Inferior parietal cortex (tissue), 1 donor: Measurements from ENCODE around the gene ZFYVE27.
A peak's percentile ranks its signal among the peaks of the same experiment; 100 is the strongest.

Source experiments
- DNase-seq: peaks from one replicate; pipeline ENCODE4 v3.0.0-alpha.2; 2016; ENCODE audit errors: extremely low spot score

The ZFYVE27 gene

DNA sequence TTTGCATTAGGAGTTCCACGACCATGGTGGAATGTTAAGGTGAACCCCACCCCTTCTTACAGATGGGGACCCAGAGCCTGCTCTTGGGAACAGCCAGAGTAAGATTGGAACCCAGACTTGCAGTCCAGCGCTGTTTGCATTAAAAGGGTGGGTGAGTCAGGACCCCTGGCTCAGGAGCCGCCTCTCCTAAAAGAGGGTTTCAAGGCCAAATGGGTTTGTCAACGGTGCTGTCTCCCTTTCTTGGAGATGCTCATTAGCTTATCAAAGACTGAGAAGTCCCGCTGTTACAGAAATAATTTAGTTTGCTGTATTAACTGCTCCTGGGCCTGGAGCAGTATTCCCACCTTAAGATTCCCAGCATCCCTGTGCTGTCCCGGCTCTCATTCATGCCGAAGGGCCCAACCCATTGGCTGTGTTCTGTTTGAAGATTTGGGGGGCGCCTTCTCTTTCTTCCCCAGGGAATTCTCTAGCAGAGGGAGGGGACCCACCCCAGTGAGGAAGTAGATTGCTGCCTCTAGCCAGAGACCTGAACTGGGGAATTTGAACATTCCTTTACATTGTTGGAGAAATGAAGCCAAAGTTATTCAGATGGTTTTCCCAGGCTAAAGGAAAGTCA, 21.6 kb upstream of the ZFYVE27 start:
- no peak for DNase-seq

DNA sequence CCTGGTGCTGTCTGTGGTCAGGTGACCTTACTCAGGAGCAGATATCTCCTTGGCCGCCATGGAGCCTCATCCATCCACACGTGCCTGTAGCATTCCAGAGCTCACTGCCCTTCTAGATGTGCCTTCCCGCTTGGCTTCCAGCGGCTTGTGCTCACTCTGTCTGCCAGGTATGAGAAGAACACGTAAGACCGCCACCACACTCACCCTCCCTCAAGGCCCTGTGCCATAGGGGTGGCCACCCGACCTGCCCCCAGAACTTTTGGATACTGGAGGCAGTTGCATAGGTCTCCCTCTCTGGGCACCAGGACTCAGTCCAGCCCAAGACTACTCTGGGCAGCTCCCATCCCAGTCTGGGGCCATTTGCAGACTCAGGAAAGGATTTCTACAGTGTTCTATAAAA, 19.3 kb upstream of the ZFYVE27 start:
- no peak for DNase-seq

DNA sequence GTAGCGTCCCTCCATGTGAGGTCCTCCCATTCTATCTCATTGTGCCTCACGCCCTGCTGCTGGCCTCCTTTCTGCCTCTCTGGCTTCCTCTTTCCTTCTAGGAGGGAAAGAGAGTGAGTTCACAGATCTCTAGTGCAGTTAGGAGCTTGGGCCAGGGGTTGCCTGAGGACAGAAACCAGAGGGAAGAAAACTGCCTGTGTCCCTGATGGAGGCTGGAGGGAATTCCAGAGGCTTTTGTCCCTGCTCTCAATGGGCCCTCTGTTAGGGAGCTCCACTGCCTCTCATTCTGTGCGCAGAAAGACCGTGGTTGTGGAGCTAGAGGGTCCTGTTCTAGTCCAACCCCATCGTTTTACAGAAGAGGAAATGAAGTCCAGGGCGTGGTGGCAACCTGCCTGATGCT, 18.8 kb upstream of the ZFYVE27 start:
- peak; percentile 57 for DNase-seq

DNA sequence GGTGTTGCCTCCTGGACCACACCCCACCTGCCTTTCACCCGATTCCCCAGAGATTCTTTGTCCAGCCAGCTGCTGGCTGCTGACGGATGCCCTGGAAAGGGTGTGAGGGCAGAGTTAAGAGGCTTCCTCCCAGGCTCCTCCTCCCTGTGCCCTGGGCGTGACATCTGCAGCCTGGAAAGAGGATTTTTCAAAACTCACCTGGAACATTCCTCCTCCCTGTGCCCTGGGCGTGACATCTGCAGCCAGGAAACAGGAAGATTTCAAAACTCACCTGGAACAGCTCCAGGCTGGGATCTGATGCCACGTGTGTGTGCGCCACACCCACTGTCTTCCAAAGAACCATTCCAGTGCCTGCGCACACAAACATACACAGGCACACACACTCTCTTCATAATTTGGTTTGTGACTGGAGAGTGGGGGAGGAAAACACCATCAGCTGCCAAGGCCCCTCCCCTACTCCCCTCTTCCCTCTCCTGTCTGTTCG, 18.2 kb upstream of the ZFYVE27 start:
- DNase-seq: no peak

DNA sequence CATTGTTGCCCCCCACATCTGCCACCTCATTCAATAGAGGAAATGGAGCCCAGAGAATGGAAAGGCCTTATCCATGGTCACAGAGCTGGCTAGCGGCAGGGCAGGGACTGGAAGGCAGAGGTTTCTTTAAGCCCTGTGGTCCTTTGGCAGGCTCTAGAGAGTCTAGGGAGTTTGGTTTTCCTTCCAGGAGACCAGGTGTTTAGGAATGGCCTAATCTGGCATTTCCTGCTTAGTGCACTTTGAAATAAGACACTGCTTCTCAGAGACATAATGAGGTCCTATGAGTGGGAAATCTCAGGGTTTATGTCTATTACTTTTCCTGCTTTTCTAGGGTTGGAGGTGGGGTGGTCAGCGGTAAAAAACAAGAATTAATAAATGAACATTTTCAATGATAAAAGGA, 17.3 kb upstream of the ZFYVE27 start:
- no peak for DNase-seq

DNA sequence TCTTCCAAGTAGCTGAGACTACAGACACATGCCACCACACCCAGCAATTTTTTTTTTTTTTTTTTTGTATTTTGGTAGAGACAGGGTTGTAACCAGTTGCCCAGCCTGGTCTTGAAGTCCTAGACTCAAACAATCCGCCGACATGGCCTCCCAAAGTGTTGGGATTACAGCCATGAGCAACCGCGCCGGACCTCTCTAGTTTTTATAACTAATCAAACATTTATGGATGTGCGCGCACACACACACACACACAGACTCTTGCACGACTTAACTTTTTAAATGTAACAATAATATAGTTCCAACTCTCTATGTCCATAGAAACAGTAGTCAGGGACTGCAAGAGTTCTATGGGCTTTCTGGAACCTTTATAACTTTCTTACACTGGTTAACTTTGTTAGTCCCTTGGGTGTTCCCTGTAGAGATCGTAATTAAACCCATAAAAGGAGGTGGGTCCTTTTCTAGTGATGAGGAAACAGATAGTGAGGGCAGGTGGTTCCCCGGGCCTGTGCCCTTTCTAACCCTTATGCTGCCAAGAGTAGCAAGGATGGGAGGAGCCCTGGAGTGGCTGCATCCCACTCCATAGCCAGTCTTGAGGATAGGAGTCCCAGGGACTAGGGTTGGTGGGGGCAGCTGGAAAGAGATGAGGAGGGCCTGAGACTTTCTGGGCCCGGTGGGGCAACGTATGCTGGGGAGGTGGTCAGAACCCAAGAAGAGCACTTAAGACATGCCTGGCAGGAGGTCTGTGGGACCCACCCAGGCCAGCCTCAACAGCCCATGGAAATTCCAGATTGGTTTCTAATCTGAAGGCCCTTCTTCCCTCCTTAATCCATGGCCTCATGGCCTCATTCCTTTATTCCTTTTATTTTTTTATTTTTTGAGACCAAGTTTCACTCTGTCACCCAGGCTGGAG, 14.8 kb upstream of the ZFYVE27 start:
- DNase-seq: no peak

DNA sequence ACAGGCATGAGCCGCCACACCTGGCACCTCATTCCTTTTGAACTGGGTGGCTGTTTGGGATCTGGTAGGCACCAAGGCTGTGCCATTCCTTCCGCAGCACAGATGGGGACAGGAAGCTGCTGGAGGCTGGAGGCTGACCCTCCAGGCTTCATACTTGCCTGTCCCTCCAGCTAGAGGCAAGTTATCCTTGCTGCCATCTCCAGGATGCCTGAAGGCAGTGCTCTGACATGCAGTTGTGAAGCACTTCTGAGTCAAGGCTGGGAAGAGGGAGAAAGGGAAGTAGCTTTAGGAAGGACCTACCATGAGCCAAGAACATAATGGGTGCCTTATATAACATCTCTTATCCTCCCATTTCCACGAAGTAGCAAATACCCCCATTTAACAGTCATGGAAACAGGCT, 13.9 kb upstream of the ZFYVE27 start:
- no peak for DNase-seq

DNA sequence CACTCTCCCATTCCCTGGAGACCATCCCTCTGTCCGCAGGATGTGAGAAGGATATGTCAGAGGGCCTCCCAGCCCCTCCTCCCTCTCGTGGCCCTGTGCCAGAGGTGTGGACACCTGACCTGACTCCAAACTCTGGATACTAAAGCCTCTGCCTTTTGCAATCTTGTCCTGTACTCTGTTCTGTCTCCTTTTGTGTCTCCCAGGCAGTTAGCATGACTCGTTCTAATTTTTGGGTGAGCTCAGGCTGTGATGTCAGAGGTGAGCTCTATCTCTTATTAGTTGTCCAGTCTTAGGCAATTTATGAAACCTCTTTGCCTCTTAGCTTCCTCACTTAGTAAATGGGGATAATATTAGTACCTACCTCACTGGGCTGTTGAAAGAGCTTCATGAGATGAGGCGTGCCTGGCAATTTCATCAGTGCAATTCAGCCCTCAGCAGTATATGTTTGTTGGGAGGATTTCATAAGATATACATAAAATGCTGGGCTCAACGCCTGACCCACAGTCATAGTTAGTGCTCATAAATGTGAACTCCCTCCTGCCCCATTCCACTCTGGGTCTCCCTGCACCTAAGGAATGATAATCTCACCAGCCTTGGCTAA, 12.5 kb upstream of the ZFYVE27 start:
- DNase-seq: no peak

DNA sequence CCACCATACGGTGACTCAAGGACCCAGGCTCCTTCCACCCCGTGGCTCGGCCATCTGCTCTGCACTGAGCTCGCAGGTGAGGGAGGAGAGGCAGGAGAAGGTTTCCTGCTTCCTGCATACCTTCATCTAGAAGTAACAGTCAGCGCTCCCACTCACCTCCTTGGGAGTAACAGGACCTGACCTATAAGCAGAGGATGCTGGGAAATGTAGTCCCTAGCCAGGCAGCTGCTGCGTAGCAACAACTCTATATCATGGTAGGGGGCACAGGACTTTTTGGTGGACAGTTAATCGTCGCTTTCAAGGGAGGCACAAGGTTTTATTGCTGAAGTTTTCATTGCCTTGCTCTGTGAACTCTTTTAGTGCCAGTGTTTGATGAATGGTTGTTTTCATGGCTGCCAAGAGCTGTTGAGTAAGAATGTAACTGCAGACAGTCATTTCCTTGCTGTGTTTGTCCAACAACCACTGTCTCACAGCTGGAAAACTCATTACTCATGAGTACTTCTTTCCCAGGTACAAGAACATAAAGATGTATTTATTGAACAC, 10.2 kb upstream of the ZFYVE27 start:
- DNase-seq: no peak

DNA sequence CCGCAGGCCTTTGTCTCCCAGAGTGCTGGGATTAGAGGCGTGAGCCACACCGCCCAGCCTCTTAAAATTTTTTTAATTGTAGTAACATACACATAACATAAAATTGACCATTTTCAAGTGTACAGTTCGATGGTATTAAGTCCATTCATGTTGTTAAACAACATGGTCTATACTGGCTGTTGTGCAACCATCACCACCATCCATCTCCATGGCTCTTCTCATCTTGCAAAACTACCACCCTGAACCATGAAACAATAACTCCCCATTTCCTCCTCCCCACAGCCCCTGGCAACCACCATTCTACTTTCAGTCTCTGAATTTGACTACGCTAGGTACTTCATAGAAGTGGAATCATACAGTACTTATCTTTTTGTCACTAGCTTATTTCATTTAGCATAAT, 7.9 kb upstream of the ZFYVE27 start:
- DNase-seq: no peak

DNA sequence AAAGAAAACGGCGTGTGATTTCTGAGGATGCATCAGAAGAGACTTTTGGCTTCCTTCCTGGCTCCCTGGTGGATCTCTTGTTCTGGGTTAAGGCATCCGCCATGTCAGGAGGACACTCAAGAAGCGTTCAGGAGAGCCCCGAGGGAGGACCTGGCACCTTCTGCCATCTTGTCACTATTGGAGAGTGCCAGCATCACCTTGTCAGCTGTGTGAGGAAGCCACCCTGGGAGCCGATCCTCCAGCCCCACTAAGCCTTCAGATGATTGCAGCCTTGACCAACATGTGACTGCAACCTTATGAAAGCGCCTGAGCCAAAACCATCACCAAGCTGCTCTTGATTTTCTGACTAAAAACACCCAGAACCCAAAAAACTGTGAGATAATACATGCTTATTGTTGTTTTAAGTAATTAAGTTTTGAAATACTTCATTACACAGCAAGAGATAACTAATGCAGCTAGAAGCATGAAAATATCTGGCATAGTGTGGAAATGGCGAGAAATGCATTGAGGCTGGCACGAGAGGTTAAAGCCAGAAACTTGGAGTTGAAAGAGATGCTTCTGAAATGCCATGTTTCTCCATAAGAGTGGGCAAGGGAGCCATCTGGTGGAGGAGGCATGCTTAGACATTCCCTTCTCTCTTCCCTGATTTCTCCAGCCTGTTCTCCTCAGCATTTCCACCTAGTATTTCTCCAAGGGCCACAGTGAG, 5.4 kb upstream of the ZFYVE27 start:
- peak; percentile 95 for DNase-seq

DNA sequence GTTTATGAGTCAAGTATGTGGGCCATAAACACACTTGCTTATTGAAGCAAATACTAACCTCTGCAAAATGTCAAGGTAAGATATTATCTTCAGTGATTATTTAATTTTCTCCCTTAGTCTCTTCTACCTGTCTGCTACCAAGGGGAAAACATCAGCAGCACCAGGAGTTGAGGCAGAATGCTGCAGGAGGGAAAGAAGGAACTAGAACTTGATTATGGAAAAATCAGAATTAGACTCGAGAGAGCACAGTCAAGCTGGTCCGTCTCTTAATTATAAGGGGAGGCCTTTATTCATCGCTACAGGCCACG, 4.9 kb upstream of the ZFYVE27 start:
- DNase-seq: no peak

DNA sequence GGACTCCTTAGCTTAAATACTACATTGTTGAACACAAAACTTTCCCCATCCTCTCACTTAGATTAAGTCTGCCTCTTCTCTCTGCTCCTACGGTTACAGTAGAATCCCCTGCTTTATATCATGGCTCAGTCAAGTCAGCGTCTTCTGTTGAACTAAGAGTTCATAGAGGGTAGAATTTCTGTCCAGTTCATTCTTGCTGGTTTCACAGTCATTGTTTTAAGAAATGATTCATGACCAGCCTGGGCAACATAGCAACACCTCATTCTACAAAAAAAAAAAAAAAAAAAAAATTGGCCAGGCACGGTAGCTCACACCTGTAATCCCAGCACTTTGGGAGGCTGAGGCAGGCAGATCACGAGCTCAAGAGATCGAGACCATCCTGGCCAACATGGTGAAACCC, 3.7 kb upstream of the ZFYVE27 start:
- DNase-seq: no peak

DNA sequence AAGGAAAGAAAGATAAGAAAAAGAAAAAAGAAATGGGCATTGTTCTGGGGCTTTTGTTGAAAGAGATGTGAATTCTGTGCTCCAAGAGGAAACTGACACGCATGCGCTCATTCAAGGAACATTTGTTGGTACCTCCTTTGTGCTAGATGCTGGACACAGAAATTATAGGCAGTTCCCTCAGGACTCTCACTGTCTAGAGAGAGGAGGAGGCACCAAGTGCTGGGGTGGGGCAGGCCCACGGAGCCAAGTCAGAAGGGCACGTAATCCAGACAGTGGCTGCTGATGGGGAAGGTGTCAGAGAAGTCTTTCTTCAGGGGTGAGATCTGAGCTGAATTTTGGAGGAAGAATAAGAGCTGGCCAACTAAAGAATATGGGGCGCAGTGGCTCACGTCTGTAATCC, 2.9 kb upstream of the ZFYVE27 start:
- no peak for DNase-seq

DNA sequence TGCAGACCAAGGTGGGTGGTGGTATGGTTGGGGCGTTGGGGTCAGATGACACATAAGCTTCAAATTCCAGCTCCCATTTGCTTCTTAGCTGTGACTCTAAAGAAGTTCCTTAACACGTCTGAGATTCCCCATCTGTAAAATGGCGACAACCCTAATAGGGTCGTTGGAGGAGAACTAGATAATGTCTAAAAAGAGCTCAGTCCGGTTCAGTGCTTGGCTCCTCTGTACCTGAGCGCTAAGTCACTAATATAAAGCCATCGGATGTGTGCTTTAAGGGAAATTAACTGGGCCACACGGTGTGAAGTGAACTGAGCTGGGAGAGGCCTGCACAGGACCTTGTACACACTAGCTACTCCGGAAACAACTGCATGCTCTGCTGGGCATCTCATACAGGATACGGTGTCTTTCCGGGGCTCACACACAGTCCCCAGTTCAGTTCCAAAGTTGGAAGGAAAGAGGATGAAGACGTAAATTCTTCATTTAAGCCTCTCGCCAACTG, 476 bp upstream of the ZFYVE27 start:
- DNase-seq: no peak

DNA sequence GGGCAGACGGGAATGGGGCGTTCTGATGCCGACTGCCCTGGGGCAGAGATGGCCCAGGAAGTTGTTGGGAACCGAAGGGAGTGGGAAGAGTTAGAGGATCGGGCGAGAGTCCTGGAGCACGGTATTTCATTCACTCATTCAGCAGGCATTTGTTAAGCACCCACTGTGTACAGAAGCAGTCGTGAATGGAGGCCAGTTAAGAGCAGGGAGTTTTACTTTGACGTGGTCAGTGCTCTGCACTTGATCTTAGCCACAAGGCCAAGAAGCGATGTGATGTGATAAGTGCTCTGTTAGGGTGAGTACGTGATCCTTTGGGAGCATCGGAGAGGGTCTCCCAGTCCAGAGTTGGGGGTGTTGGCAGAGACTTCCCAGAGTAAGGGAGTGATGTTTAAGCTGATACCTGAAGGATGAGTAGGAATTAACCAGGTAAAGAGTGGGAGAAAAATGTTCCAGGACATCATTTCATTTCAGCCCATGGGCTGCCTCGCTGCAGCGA, 890 bp downstream of the ZFYVE27 start:
- DNase-seq: no peak

DNA sequence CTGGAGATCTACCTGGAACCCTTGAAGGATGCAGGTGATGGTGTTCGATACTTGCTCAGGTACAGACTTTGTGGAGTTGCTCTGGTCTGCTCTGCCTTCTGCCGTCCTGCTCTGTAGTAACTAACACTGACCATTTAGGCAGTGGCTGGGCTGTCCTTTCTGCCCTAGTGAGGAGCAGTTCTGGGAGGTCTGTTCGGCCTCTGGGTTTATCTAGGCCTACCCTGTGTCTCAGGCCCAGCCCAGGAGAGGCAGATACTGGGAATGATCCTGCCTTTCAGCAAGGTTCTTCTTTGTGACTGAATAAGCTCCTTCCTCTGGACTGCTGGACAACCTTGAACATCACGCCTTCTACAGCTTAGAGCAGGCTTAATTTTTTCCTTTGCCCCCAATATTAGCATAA, 1.7 kb downstream of the ZFYVE27 start:
- no peak for DNase-seq

DNA sequence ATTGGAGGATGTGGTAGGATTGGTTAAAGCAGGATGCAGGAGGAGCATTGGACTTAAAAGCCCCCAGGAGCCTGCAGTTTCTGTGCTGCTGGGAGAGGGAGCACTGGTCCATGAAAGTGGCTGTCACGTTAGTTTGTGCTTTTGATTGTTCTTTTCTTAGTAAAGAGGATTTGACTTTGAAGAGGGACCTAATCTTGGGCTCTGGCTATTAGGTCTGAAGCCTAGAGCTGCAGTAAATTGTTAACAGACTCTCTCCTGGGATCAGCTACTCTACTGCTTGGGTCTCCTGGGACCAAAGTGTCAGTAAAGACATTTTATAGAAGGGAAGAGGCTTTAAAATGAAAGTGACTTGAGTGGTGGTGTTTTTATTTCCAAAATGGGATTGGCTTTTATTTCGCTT, 3.7 kb downstream of the ZFYVE27 start:
- DNase-seq: no peak

DNA sequence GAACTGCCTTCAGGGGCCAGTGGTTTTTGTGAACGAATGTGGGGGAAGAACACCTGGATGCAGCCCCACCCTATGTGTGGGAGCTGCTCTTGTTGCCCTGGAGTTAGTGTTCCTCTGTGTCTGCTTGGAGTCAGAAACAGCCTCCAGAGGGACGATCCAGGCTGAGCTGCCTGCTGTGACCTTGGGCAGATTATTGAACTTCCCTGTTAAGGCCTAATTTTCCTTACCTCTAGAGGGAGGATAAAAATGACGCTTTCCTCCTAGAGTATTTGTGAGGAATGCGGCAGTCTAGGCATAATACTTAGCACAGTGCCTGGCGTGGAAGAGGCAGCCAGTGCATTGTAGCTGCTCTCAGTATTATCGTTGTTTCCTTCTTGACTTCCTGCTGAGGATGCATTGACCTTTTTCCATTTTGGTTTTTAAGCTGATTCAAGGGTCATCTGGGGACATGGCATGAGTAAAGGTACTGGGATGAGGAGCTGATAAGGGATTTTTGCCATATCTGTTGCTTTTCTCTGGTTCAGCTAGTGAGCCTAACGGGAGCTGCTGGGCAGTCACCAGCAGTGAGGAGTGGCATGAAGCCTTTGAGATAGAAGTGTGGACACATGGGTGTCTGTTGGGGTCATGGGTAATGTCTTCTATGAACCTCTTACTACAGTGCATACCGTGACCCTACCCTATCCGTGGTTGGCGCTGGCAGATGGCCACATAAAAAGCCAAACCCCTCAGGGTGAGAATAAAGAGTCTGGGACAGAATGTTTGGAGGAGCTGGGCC, 6.4 kb downstream of the ZFYVE27 start:
- no peak for DNase-seq

DNA sequence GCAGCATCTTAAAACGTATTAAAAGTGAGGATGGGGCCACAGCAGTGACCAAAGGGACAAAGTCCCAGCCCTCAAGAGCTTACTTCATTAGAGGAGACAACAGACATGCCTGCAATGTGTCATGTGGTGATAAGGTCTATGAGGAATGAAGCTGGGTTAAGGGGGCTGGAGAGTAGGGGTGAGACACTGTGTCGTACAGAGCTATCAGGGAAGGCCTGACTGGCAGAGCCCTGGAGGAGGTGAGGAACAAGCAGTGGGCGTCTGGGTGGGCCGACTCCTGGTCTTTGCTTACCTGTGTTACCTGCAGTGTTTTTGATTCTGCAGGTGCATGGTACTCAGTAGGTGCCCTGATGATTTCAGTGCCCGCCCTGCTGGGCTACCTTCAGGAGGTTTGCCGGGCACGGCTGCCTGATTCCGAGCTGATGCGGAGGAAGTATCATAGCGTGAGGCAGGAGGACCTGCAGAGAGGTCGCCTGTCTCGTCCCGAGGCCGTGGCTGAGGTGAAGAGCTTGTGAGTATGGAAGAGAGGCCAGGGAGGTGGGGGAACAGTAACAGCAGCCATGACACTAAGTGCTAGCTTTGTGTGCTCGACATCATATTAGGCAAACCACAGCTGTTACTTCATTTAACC, 7.6 kb downstream of the ZFYVE27 start:
- DNase-seq: no peak

DNA sequence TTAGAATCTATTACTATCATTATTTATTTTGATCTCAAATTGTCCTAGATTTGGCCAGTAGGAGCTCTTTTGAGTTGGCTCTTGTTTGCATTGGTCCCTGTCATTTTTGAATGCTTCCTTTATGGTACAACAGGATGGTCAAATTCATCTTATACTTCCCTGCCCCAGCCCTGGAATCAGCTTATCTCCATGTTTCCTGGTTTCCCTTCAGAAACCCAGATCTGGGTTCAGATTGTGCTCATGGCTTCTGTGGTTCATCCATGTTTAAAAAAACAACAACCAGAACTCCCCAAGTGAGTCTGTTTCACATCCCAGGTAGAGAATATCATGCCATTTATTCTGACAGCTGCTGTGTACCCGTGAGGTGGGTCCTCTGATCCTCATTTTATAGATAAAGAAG, 10.6 kb downstream of the ZFYVE27 start:
- no peak for DNase-seq
